GM23338 (cell line): ENCODE data around the gene TESMIN. TPM values are rescaled to one million over a fixed set of nuclear protein-coding genes. Genes with fewer than 3 reads are reported as not detected.

Source experiments
- ATAC-seq: fragments of 200-7000 bp; cut with Tn5 transposase; 3 replicates; pipeline ENCODE4 v1.9.1; 2020
- DNase-seq: peaks from one replicate; pipeline ENCODE4 v3.0.0-alpha.2; 2015; ENCODE audit warnings: low spot score
- H2AFZ ChIP-seq: fragments of 200-600 bp; sonication (generic); 2 replicates; pipeline ENCODE4 v1.8.0; 2016; ENCODE audit warnings: antibody characterized with exemption, mild to moderate bottlenecking, moderate library complexity
- H3F3A ChIP-seq: fragments of 200-600 bp; sonication (generic); replicated peaks from 2 replicates; pipeline ENCODE4 v1.8.0; 2017; ENCODE audit warnings: antibody characterized with exemption, mixed run types, low read depth
- H3K27ac ChIP-seq: fragments of 200-600 bp; sonication (generic); 2 replicates; pipeline ENCODE4 v1.6.1; 2016; ENCODE audit warnings: low read depth
- H3K27me3 ChIP-seq: fragments of 200-600 bp; sonication (generic); 2 replicates; pipeline ENCODE4 v1.8.0; 2016; ENCODE audit warnings: mild to moderate bottlenecking, mixed run types, moderate library complexity; ENCODE audit not compliant: insufficient read depth
- H3K36me3 ChIP-seq: fragments of 200-600 bp; sonication (generic); 2 replicates; pipeline ENCODE4 v1.8.0; 2016; ENCODE audit warnings: mild to moderate bottlenecking; ENCODE audit not compliant: insufficient read depth
- H3K4me1 ChIP-seq: fragments of 200-600 bp; sonication (generic); 2 replicates; pipeline ENCODE4 v1.8.0; 2016; ENCODE audit warnings: mild to moderate bottlenecking, moderate library complexity; ENCODE audit not compliant: insufficient read depth
- H3K4me2 ChIP-seq: fragments of 200-600 bp; sonication (generic); 2 replicates; pipeline ENCODE4 v1.7.1; 2017; ENCODE audit warnings: mixed run types
- H3K4me3 ChIP-seq: fragments of 200-600 bp; sonication (generic); 2 replicates; pipeline ENCODE4 v1.6.1; 2016; ENCODE audit warnings: mixed run types
- H3K79me2 ChIP-seq: fragments of 200-600 bp; sonication (generic); replicated peaks from 2 replicates; pipeline ENCODE4 v1.8.0; 2017; ENCODE audit warnings: mild to moderate bottlenecking; ENCODE audit not compliant: insufficient read depth
- H3K9me2 ChIP-seq: fragments of 200-600 bp; sonication (generic); 2 replicates; pipeline ENCODE4 v1.8.0; 2017; ENCODE audit not compliant: insufficient read depth
- H4K20me1 ChIP-seq: fragments of 200-600 bp; sonication (generic); replicated peaks from 2 replicates; pipeline ENCODE4 v1.8.0; 2017; ENCODE audit warnings: mild to moderate bottlenecking; ENCODE audit not compliant: insufficient read depth
- H3K27ac Mint-ChIP-seq: 2 replicates; pipeline ENCODE4 v1.8.0; 2020; ENCODE audit warnings: inconsistent platforms, mild to moderate bottlenecking, moderate library complexity, mixed read lengths
- H3K27me3 Mint-ChIP-seq: 3 replicates; pipeline ENCODE4 v1.8.0; 2022; ENCODE audit warnings: low read depth, mild to moderate bottlenecking, moderate library complexity, mixed read lengths, inconsistent platforms; ENCODE audit not compliant: insufficient read depth, poor library complexity
- H3K36me3 Mint-ChIP-seq: 3 replicates; pipeline ENCODE4 v1.8.0; 2021; ENCODE audit warnings: low read depth, mild to moderate bottlenecking, inconsistent platforms, moderate library complexity, mixed read lengths
- H3K4me1 Mint-ChIP-seq: 3 replicates; pipeline ENCODE4 v1.8.0; 2020; ENCODE audit warnings: mild to moderate bottlenecking, inconsistent platforms, mixed read lengths
- H3K4me3 Mint-ChIP-seq: 3 replicates; pipeline ENCODE4 v1.8.0; 2021; ENCODE audit warnings: moderate library complexity, mild to moderate bottlenecking, inconsistent platforms, mixed read lengths
- H3K9me3 Mint-ChIP-seq: 3 replicates; pipeline ENCODE4 v1.8.0; 2020; ENCODE audit warnings: moderate library complexity, mild to moderate bottlenecking, inconsistent platforms, mixed read lengths
- CREB1 ChIP-seq: fragments of 250-450 bp; sonication (Bioruptor Pico); IDR thresholded peaks from 2 replicates; pipeline ENCODE4 v1.5.0; 2020; ENCODE audit warnings: low read depth, mild to moderate bottlenecking, moderate library complexity
- CTCF ChIP-seq, 2 experiments: fragments of 200-600 bp in 1 of 2; sonication (generic) in 1 of 2; conservative IDR thresholded peaks; 2 replicates each; pipeline versions ENCODE4 v1.5.1 to v1.6.1; 2016 to 2017; ENCODE audit warnings: antibody characterized with exemption in 2 of 2, low read depth in 2 of 2, mild to moderate bottlenecking in 2 of 2, moderate library complexity in 1 of 2
- EZH2 ChIP-seq: fragments of 200-600 bp; sonication (generic); IDR thresholded peaks from one replicate; pipeline ENCODE4 v1.8.0; 2017; ENCODE audit warnings: antibody characterized with exemption, mild to moderate bottlenecking, low read depth; ENCODE audit not compliant: unreplicated experiment
- EZH2phosphoT487 ChIP-seq: fragments of 200-600 bp; sonication (generic); IDR thresholded peaks from one replicate; pipeline ENCODE4 v1.8.1; 2018; ENCODE audit warnings: antibody characterized with exemption; ENCODE audit not compliant: unreplicated experiment
- JUNB ChIP-seq: IDR thresholded peaks from one replicate; pipeline ENCODE4 v1.6.1; 2016; ENCODE audit warnings: antibody characterized with exemption; ENCODE audit not compliant: unreplicated experiment
- NANOG ChIP-seq: IDR thresholded peaks from 2 replicates; pipeline ENCODE4 v1.6.1; 2016; ENCODE audit warnings: antibody characterized with exemption, borderline replicate concordance
- POLR2AphosphoS5 ChIP-seq: IDR thresholded peaks from 2 replicates; pipeline ENCODE4 v1.6.1; 2016; ENCODE audit warnings: antibody characterized with exemption, low read depth
- REST ChIP-seq: IDR thresholded peaks from one replicate; pipeline ENCODE4 v1.6.1; 2018; ENCODE audit warnings: antibody characterized with exemption; ENCODE audit not compliant: unreplicated experiment
- STAT1 ChIP-seq: IDR thresholded peaks from one replicate; pipeline ENCODE4 v1.6.1; 2016; ENCODE audit warnings: antibody characterized with exemption; ENCODE audit not compliant: unreplicated experiment
- ZNF114 ChIP-seq: fragments of 250-450 bp; sonication (Bioruptor Pico); IDR thresholded peaks from 2 replicates; pipeline ENCODE4 v1.5.0; 2020; ENCODE audit warnings: mild to moderate bottlenecking, moderate library complexity
- ZNF331 ChIP-seq: fragments of 250-450 bp; sonication (Bioruptor Pico); IDR thresholded peaks from 2 replicates; pipeline ENCODE4 v1.5.0; 2020; ENCODE audit warnings: low read depth, mild to moderate bottlenecking, moderate library complexity
- ZNF462 ChIP-seq: fragments of 250-450 bp; sonication (Bioruptor Pico); IDR thresholded peaks from 2 replicates; pipeline ENCODE4 v1.5.0; 2020; ENCODE audit warnings: mild to moderate bottlenecking, moderate library complexity
- polyA plus RNA-seq: library from polyadenylated mRNA; unstranded; fragments of >200 nt; fragmentation: Nextera tagmentation; extraction: Ambion mirVana; gene quantifications from 2 replicates; pipeline ENCODE4 v1.2.1, GENCODE V29; 2016
- total RNA-seq: library from RNA; depleted of rRNA; stranded (reverse); fragments of >200 nt; shearing (Covaris generic); gene quantifications from 2 replicates; pipeline ENCODE4 v1.2.3, GENCODE V29; 2014

The TESMIN gene
- total and polyA plus RNA-seq, 2 experiments from 2014 or later = 54.5 to 64.6 TPM

GRCh38 chr11:68685656-68686380 is 65.5 kb downstream of the TESMIN start:
- no peak overlapping the region for H3K27ac ChIP-seq
- H3K36me3 ChIP-seq = peaks cover 18% of the 10 kb centered on the region; the same call in 1 of the 2 replicates
- peak overlapping the region; percentile 90 for H3K4me2 ChIP-seq
- no peak for ATAC-seq
- TF ChIP-seq NANOG (no peak), EZH2phosphoT487 (no peak), POLR2AphosphoS5 (no peak), ZNF462 (CRISPR knock-in tag) (no peak), REST (no peak), CTCF (conservative IDR thresholded peaks at IDR 0.05; ENCODE audit: low read depth in 2 of 2) (no peak), JUNB (no peak), CREB1 (no peak), EZH2 (no peak), STAT1 (no peak), ZNF331 (CRISPR knock-in tag) (no peak), ZNF114 (CRISPR knock-in tag) (no peak)
- peak overlapping the region; percentile 78 for H3K4me3 ChIP-seq
- H2AFZ ChIP-seq = no peak overlapping the region
- peaks cover 38% of the 10 kb centered on the region for H3K36me3 Mint-ChIP-seq
- peaks cover 20% of the 10 kb centered on the region for H3K4me1 ChIP-seq
- no peak overlapping the region for H3K27ac Mint-ChIP-seq
- H3K27me3 Mint-ChIP-seq = peaks cover 44% of the 10 kb centered on the region
- H3K4me3 Mint-ChIP-seq = peak overlapping the region; percentile 74
- DNase-seq = no peak
- peaks cover 36% of the 10 kb centered on the region for H3K4me1 Mint-ChIP-seq
- H3K27me3 ChIP-seq = peaks cover 33% of the 10 kb centered on the region
- H3F3A ChIP-seq = peaks cover 5% of the 10 kb centered on the region
- H4K20me1 ChIP-seq = no peaks in the 10 kb centered on the region; the same call in 1 of the 2 replicates
- H3K79me2 ChIP-seq = peaks cover 4% of the 10 kb centered on the region; the same call in 1 of the 2 replicates
- H3K9me2 ChIP-seq = no peaks in the 10 kb centered on the region
- H3K9me3 Mint-ChIP-seq = no peaks in the 10 kb centered on the region
